ENCODE data around the gene PCDHGA1.

The PCDHGA1 gene

DNA sequence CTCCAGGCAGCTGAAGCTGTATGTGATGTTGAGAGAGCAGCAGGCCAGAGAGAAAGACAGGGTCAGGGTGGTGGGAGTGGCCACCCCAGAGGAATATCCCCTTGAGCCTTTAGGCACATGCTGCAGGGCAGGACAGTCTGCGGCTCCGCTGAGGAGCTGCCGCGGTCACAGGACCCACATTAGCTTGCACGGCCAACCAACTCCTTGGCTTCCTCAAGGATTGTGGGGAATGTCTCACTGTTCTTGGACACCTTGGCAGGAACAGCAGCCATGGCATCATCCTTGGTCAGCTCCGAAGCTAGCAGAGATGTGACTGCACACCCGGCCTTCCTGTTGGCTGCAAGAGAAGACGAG, 186.3 kb downstream of the PCDHGA1 start:
- DNase-seq: no peak

DNA sequence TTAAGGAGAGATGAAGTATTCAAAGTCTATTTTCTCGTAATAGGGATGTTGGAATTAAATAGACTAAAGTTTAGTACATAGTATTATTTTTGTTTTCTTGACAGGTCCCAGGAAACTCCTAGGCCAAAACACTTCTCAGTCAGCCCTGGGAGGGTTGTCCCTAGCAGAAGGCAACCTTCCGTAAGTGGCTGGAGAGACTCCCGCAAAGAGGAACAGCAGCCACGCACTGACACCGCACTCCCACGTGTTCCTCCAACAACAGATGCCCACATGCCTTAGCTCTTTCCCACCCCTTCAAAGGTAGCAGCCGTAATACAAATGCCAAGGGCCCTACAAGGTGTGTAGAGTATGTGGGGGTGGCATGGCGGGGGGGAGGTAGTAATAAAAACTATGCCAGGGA, 187.0 kb downstream of the PCDHGA1 start:
- DNase-seq: no peak

DNA sequence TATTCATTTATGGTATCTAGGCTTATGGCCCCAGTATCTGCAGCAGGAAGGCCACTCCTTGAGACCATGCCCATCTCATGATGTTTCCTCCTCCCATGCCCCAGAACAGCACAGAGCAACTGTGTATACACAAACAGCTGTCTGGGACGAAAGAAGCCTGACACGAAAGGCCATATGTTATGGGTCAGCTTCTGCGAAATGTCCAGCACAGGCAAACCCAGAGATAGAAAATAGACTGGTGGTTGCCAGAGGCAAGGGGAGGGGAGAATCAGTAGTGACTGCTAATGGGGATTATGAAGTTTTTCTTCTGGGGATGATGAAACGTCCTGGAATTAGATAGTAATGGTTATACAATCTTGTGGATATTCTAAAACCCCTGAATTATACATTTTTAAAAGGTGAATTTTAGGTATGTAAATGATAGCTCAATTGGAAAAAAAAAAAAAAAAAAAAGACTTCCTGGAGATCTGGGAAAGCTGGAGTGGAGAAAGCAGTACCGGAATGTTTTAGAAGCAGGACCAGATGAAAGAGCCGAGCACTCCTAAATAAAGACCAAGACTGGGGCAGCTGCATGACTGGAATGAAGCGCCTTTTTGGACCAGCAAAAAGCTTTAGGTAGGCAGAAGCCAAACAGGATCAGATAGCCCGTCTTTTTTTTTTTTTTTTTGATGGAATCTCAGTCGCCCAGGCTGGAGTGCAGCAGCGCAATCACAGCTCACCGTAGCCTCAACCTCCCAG, 187.7 kb downstream of the PCDHGA1 start:
- DNase-seq: no peak

DNA sequence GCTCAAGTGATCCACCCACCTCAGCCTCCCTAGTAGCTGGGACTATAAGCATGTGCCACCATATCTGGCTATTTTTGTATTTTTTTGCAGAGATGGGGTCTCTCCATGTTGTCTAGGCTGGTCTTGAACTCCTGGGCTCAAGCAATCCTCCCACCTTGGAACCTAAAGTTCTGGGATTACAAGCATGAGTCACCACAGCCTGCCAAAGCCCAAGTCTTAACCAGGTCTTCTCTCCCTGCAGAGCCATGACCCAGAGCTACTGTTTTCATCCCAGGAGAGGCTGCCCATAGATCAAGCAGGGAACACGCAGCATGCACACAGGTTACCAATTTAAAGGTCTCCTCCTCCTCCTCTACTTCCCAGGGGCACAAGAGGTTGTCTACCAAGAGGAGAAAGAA, 188.3 kb downstream of the PCDHGA1 start:
- DNase-seq: no peak

DNA sequence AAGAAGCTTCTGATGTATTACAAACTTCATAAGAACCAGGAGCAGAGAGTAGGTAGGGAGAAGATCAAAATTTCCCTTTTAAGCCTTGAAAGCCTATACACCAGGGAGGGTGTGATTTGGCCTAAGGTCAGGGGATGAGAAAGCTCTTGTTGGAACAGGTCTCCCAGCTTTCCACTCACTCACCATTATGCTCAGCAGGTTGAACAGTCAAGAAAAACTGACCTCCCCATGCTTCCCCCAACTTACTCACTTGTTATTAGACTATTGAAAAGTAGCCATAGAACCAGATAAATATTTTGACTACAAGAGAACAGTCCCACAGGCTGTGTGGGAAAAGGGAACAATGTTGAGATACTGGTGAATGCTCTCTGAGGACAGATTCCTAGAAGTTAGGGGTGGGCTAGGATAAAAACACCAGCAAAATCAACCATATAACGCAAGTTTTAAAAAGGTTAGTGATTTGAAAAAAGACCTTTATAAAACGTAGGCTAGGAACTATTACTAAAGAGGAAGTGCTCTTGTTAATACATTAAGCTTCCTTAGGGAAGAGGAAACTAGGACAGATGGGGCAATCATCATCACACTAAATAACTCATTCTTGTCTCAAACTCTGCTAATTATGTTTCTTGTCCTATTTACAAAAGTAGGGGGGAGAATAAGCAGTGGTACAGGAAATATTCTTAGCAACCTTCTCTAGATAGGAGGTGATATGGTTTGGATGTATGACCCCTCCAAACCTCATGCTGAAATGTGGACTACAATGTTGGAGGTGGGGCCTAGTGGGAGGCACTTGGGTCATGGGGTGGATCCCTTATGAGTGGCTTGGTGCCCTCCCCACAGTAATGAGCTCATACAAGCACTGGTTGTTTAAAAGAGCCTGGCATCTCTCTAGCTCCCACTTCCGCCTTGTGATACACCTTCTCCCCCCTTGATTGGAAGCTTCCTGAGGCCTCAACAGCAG, 189.6 kb downstream of the PCDHGA1 start:
- no peak for DNase-seq

DNA sequence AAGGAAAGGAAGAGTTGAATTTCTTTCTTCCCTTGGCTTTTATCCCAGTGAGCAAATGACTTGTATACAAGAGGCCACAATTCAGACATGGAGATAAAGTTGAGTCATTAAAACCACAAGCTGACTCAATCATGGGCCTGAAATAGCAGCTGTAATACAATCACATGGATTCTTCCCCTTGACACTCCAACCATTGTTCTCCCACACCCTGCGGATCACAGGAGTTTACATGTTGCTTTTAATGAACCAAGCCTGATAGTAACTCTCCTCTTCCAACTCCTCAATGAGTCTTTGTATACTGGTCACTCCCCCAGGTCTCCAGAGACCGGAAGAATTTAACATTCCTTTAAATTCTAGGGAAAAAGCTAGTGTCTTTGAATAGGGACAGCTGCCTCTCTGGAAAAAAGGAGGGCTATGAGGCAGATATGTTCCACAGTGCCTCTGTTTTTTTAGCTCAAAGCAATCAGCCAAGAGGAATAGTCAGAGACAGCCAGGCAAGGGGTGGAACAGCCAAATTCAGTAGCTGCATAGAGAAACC, 191.0 kb downstream of the PCDHGA1 start:
- no peak for DNase-seq

DNA sequence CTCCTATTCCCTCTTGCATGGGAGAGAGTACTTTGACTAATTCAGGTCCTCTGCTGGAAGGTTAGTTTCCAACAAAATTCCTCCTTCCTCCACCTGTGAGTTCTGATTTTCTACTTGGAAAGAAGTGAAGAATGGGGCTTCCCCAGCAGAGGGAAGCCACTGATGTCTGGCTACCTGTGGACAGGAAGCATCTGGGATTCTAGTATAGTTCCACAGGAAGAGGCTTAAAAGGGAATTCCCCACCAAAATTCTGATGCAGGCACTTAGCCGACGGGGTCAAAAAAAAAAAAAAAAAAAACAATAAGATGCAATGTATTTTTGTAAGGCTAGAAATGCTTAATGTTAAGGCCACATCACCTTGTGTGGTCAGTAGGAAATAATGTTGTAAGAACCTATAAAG, 192.0 kb downstream of the PCDHGA1 start:
- DNase-seq: no peak

DNA sequence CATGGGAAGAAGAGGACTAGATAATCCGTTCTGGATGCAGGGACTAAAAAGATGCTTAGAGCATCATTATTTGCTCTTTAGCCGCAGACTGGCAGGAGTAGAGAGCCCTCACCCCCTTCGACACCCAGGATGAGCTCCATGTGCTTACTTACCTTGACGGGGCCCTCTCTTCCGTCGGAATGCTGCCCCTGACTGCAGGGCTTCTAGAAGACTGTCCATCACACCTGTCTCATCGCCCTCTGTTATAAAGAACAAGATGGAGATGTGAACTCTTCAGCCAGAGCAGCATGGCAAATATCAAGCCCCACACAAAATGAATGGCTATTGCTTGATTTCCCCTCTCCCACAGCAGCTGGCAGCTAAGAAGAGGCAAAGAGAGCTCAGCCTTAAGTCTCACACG, 193.7 kb downstream of the PCDHGA1 start:
- no peak for DNase-seq

DNA sequence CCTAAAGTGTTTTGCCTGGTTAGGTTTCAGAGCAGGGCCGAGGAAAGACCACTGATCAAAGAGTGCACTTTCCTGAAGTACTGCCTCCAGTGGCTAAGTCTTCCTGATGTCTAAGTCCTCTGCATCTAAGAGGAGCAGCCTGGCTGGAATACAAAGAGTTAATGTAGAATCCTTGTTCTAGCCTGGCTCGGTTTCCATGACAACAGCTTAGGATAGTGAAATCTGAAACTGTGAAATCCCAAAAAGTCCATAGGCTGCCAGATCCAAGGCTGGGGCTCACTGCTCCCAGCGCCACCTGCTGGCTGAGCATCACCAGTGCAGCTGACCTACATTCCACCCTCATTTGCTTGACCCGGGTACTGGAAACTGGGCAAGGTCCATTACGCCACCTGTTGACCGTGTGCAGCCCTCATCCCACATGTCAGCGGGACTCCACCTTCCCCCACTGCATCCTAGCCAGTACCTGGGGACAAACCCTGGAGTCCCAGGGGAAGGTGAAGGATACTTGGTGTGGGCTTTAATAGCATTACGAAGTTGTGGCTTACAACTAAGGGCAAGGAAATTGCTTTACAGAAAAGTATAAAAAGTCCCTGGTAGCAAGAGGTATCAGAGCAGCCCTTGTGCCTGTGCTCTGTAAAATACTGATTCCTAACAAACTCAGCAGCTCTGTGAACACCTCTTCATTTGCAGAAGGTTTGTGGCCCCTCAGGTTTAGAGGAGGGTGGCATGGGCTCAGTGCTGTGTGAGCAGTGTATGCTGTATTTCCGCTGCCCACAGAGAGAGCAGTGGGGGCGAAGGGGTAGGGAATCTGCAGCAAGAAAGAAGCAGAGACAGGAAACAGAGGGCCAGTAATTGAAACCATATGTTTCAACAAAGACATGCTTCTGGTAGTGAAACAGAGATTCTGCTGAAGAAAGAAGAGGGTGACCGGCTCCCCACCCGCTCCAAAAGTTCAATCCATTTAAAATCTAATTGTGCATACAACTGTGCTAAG, 194.6 kb downstream of the PCDHGA1 start:
- peak; percentile 10 for DNase-seq

DNA sequence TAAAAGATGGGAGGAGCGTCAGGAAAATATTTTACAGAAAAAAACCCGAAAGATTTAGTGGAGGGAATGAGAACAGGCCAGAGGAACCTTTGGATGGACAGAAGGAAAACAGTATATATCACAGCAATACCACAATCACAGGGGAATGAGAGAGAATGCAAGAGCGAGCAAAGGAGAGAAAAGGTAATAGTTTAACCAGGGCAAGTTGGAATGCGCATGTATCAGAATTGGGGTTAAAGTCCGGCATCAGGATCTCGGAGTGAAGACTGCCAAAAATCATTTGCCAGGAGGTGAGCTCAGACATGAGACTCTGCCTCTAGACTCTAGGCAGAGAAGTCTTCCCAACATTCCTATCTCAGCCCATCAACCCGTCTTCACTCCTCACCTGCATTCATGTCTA, 195.3 kb downstream of the PCDHGA1 start:
- no peak for DNase-seq

DNA sequence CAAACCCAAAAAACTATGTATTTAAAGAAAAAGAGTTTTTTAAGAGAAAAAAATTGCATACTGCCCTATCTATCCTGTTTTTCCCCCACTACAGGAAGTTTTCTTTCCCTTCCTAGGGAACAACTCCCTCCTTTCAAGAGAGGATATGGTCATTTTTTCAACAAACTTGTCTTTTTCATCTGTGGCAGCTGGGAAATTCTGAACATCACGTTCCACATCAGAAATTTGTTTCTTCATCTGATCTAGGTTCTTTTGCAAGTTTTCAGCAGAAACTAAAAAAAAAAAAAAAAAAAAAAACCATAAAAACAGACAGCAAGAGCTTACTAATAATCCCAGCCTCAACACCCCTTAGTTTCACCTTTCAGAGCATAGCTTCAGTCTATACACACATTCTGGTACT, 197.1 kb downstream of the PCDHGA1 start:
- no peak for DNase-seq

DNA sequence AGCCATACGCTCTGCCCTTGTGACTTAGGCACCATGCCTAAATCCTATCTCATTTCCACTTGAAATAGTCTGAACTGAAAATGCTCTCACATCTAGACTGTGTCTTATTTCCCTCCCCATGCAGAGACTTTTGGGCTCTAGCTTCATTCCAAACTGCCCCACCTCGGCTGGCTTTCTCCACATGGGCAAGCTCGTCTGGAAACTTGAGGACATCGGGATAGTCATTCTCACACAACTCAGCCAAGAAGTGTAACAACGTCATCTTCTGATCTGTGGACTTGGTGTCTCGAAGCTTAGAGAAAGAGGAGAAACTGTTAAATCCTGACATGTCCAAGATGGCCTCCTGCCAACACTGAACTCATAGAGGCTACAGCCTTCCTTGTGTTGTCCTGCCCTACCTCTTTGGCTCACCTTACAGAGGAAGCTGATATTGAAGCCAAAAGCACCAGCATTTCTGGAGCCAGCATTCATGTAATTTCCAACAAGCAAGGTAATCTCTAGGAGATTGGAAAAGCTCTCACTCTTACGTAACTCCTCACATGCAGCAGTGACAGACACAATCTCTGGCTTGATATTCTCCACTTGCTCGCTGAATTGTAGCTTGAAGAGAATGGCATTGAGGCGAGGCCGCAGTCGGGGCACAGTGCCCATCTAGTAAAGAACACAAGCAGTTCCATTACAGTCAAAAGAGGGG, 198.1 kb downstream of the PCDHGA1 start:
- no peak for DNase-seq

DNA sequence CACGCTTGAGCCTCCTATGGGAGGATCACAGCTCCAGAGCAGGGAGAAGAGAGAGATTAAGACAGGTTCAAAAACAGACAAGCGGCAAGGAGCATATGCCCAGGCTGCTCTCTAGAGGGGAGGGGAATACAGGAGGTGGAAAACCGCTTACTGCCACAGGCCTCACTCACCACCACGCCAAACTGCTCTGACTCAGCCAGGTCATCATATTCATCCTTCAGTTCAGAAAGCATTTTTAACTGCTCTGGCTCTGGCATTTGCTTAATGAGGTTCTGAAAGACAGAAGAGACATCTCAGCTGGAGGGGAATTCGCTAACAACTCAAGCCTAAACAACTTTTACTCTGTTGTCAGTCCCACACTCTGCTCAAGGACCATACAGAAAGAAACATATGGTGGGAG, 198.7 kb downstream of the PCDHGA1 start:
- DNase-seq: no peak

DNA sequence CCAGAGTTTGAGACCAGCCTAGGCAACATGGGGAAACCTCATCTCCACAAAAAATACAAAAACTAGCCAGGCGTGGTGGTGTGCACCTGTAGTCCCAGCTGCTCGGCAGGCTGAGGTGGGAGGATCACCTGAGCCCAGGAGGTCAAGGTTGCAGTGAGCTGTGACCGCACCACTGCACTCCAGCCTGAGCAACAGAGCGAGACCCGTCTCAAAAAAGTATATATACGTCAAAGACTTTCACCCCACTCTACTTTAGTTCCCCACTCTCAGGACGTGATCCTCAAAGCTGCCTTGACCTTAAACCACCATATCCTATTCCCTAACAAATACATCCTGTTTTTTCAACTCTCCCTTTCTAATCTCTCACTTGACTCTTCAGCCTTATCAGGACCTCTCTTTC, 199.6 kb downstream of the PCDHGA1 start:
- no peak for DNase-seq

DNA sequence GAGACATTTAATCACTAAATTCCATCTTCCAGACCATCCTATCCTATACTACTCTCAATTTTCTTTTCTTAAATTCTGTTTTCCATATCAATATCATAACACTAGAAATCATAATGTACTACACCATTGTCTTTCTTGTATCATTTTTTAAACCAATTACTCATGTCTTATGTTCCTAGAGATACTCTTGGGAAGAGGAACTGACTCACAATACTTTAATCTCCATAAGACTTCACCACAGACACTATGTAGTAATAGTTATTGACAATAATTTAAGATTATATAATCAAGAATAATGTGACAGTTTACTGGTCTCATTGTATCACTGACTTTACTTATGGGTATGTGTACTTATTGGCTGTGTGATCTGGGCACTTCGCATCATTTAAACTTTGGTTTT, 202.4 kb downstream of the PCDHGA1 start:
- DNase-seq: no peak

DNA sequence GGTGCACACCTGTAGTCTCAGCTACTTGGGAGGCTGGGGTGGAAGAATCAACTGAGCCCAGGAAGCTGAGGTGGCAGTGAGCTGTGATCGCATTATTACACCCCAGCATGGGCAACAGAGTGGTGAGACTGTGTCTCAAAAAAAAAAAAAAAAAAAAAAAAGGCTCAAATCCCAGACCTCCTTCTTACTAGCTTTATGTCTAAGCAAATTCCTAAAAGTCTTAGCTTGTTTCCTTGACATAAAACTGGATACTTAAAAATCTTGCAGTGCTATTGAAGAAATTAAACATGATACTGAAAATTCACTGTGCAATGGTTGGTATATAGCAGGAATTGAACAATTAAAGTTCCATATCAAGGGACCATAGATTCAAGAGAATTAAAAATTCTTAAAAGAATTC, 203.6 kb downstream of the PCDHGA1 start:
- no peak for DNase-seq

DNA sequence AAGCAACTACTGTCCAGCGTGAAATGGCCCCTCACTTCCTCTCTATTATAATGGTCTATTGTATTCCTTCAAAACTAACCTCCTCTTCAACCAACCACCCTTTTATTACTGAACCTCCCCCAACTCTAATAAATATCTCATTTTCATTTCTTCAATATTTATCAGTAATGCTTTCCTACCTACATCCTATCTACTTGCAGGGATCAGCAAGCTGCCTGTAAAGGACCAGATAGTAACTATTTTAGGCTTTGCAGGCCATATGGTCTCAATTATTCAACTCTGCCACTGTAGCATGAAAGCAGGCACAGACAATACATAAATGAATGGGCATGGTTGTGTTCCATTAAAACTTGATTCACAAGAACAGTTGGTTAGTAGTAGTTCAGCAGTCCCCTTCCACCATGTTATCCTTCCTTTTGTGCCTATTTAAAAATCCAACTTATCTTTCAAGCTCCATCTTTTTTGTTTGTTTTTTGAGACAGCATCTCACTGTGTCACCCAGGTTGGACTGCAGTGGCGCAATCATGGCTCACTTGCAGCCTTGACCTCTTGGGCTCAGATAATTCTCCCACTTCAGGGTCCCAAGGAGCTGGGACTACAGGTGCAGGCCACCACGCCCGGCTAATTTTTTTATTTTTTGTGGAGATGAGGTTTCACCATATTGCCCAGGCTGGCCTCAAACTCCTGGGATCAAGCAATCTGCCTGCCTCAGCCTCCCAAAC, 204.3 kb downstream of the PCDHGA1 start:
- DNase-seq: no peak

DNA sequence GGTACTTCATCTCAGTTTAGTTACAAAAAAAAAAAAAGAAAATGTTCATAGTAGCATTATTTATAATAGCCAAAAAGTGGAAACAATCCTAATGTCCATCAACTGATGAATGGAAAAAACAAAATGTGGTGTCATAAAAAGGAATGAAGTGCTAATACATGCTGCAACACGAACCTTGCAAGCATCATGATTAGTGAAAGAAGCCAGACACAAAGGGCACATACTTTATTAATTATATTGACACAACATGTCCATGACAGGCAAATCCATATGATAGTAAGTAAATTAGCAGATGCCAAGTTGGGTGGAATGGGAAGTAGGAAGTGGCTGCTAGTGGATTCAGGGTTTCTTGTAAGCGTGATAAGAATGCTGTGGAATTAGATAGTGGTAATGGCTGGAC, 212.7 kb downstream of the PCDHGA1 start:
- DNase-seq: no peak

DNA sequence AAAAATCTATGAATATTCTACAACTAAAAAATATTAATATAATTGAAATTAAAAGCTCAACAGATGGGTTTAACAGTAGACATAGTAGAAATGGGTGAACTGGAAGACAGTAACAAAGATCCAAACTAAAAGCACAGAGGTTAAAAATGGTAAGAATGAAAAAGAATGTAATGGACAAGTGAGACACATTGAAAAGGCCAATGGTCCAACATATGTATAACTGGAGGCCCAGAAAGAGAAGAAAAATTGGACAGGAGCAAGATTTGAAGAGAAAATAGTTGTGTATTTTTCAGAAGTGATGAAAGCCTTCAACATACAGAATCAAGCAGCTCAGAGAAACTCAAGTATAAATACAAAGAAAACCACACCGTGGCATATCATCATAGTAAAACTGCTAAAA, 217.2 kb downstream of the PCDHGA1 start:
- no peak for DNase-seq

DNA sequence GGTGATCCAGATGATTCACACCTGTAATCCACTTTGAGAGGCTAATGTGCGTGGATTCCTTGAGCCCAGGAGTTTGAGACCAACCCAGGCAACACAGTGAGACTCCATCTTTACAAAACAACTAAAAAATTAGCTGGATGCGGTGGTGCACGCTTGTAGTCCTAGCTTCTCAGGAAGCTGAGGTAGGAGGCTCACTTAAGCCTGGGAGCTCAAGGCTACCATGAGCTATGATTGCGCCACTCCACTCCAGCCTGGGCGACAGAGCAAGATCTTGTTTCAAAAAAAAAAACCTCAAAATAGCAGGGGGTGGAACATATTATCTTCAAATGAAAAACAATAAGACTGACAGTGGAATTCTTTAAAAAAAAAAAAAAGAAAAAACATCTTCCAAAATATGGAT, 217.6 kb downstream of the PCDHGA1 start:
- no peak for DNase-seq

DNA sequence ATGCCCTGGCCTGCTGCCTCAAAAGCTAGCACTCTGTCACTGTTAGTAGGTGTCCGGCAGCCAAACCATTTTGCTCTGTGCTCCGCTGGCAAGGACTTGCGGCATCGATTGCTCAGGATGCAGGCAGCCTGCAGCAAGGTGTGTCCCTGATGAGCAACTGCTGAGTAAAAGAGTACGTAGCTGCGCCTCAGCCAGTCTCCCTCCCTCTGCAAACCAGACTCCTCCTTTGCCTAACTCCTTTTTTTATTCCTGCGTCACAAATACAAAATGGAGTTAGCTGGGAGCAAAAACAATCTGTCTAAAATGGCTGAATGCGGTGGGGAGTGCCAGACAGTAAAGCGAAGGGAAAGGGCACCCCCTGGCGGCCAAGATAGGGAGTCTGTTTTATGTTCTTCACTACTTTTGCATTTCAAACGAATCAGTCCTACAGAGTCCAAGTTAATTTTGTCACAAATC, 227.4 kb downstream of the PCDHGA1 start:
- DNase-seq: peak; percentile 78
